Dendritic cell treated with granulocyte-macrophage colony-stimulating factor and Interleukin-4, amounts not matched to agents 40 ng/mL and 50 ng/mL, for 4 days (primary cell): Measurements from ENCODE around the gene E2F4.

Source experiments
- H3K27ac Mint-ChIP-seq: one replicate; pipeline ENCODE4 v1.8.0; 2022; ENCODE audit warnings: mild to moderate bottlenecking, mixed read lengths
- H3K27me3 Mint-ChIP-seq: one replicate; pipeline ENCODE4 v1.8.0; 2022; ENCODE audit warnings: mild to moderate bottlenecking, mixed read lengths
- H3K36me3 Mint-ChIP-seq: one replicate; pipeline ENCODE4 v1.8.0; 2022; ENCODE audit warnings: low read depth, mixed read lengths
- H3K4me1 Mint-ChIP-seq: one replicate; pipeline ENCODE4 v1.8.0; 2022; ENCODE audit warnings: low read depth, mixed read lengths
- H3K4me3 Mint-ChIP-seq: one replicate; pipeline ENCODE4 v1.8.0; 2022; ENCODE audit warnings: mild to moderate bottlenecking, moderate library complexity, mixed read lengths
- H3K9me3 Mint-ChIP-seq: one replicate; pipeline ENCODE4 v1.8.0; 2022; ENCODE audit warnings: mixed read lengths
- intact Hi-C: fragments of 100-400 bp; cut with micrococcal nuclease; formaldehyde crosslinking; loops from one replicate; pipeline ENCODE4 v1.15.0; 2022

Gene E2F4

GRCh38 chr16:67241008-67241900 is 49.3 kb downstream of the E2F4 start:
- intact Hi-C loops, result loop anchor here (5.0 kb wide), 1 partner anchor 44 kb away; the partner anchor contains the start of gene ELMO3
- Mint-ChIP-seq H3K36me3 (peaks cover 38% of the 10 kb centered on the region), H3K9me3 (no peaks in the 10 kb centered on the region), H3K4me1 (peaks cover 87% of the 10 kb centered on the region), H3K27me3 (no peaks in the 10 kb centered on the region), H3K4me3 (peak overlapping the region; percentile 40), H3K27ac (peak overlapping the region; percentile 85)

GRCh38 chr16:67242138-67242730 is 50.3 kb downstream of the E2F4 start:
- peaks cover 78% of the 10 kb centered on the region for H3K4me1 Mint-ChIP-seq
- H3K27ac Mint-ChIP-seq, result peak overlapping the region; percentile 85
- H3K27me3 Mint-ChIP-seq, result no peaks in the 10 kb centered on the region
- intact Hi-C loops, result loop anchor here (5.0 kb wide), 1 partner anchor 45 kb away; the partner anchor contains the start of gene ELMO3
- peaks cover 37% of the 10 kb centered on the region for H3K36me3 Mint-ChIP-seq
- peak overlapping the region; percentile 23 for H3K4me3 Mint-ChIP-seq
- H3K9me3 Mint-ChIP-seq, result no peaks in the 10 kb centered on the region

GRCh38 chr16:67243481-67243880 is 51.5 kb downstream of the E2F4 start:
- peak overlapping the region; percentile 89 for H3K4me3 Mint-ChIP-seq
- peaks cover 10% of the 10 kb centered on the region for H3K27me3 Mint-ChIP-seq
- peaks cover 26% of the 10 kb centered on the region for H3K36me3 Mint-ChIP-seq
- H3K9me3 Mint-ChIP-seq, result no peaks in the 10 kb centered on the region
- peaks cover 79% of the 10 kb centered on the region for H3K4me1 Mint-ChIP-seq
- peak overlapping the region; percentile 88 for H3K27ac Mint-ChIP-seq
- intact Hi-C loops, result loop anchor here (5.0 kb wide), 1 partner anchor 46 kb away; the partner anchor contains the start of gene ELMO3

GRCh38 chr16:67244387-67245185 is 52.6 kb downstream of the E2F4 start:
- Mint-ChIP-seq H3K9me3 (no peaks in the 10 kb centered on the region), H3K36me3 (peaks cover 15% of the 10 kb centered on the region), H3K27me3 (peaks cover 20% of the 10 kb centered on the region), H3K27ac (peak overlapping the region; percentile 88), H3K4me3 (peak overlapping the region; percentile 89), H3K4me1 (peaks cover 80% of the 10 kb centered on the region)
- intact Hi-C loops, result loop anchor here (5.0 kb wide), 1 partner anchor 47 kb away; the partner anchor contains the start of gene ELMO3

- peak overlapping the region; percentile 89 for H3K4me3 Mint-ChIP-seq
- peaks cover 26% of the 10 kb centered on the region for H3K27me3 Mint-ChIP-seq
These were observed 53.2 kb downstream of the E2F4 start for GRCh38 chr16:67245186-67245585.

GRCh38 chr16:67245674-67246080 is 53.7 kb downstream of the E2F4 start:
- intact Hi-C loops, result no loop called here
- no peaks in the 10 kb centered on the region for H3K9me3 Mint-ChIP-seq
- H3K27ac Mint-ChIP-seq, result peak overlapping the region; percentile 88

More at GRCh38 chr16:67245186-67245585, 53.2 kb downstream of the E2F4 start:
- H3K9me3 Mint-ChIP-seq, result no peaks in the 10 kb centered on the region
- H3K36me3 Mint-ChIP-seq, result peaks cover 10% of the 10 kb centered on the region
- intact Hi-C loops, result no loop called here
- peaks cover 80% of the 10 kb centered on the region for H3K4me1 Mint-ChIP-seq
- peak overlapping the region; percentile 88 for H3K27ac Mint-ChIP-seq

GRCh38 chr16:67246081-67246755 is 54.3 kb downstream of the E2F4 start:
- Mint-ChIP-seq H3K27ac (peak overlapping the region; percentile 88), H3K27me3 (peaks cover 33% of the 10 kb centered on the region), H3K4me1 (peaks cover 72% of the 10 kb centered on the region), H3K4me3 (peak overlapping the region; percentile 89), H3K36me3 (peaks cover 10% of the 10 kb centered on the region), H3K9me3 (no peaks in the 10 kb centered on the region)
- intact Hi-C loops, result no loop called here

More at GRCh38 chr16:67245674-67246080, 53.7 kb downstream of the E2F4 start:
- Mint-ChIP-seq H3K4me3 (peak overlapping the region; percentile 89), H3K36me3 (peaks cover 10% of the 10 kb centered on the region), H3K27me3 (peaks cover 31% of the 10 kb centered on the region), H3K4me1 (peaks cover 78% of the 10 kb centered on the region)

GRCh38 chr16:67246756-67247191 is 54.8 kb downstream of the E2F4 start:
- intact Hi-C loops, result loop anchor here (1.0 kb wide), 1 partner anchor 20 kb away; no protein-coding TSS in a partner anchor
- Mint-ChIP-seq H3K4me3 (peak overlapping the region; percentile 89), H3K27me3 (peaks cover 38% of the 10 kb centered on the region), H3K9me3 (no peaks in the 10 kb centered on the region), H3K4me1 (peaks cover 67% of the 10 kb centered on the region), H3K36me3 (peaks cover 10% of the 10 kb centered on the region), H3K27ac (peak overlapping the region; percentile 88)

GRCh38 chr16:67247192-67248072 is 55.5 kb downstream of the E2F4 start, which contains the start of gene FHOD1:
Gene FHOD1, minus strand, starts transcription at chr16:67247481. Its CDS starts 71 bp downstream, at chr16:67247410.
- Mint-ChIP-seq H3K27ac (peak within 1 kb of the TSS; percentile 88), H3K36me3 (peaks cover 10% of the 10 kb centered on the region), H3K9me3 (no peaks in the 10 kb centered on the region), H3K27me3 (peaks cover 38% of the 10 kb centered on the region), H3K4me1 (peaks cover 60% of the 10 kb centered on the region), H3K4me3 (peak within 1 kb of the TSS; percentile 89)
- intact Hi-C loops, result loop anchor here (1.0 kb wide), 1 partner anchor 21 kb away; no protein-coding TSS in a partner anchor

- Mint-ChIP-seq H3K27ac (peak overlapping the region; percentile 88), H3K36me3 (peaks cover 10% of the 10 kb centered on the region), H3K4me1 (peaks cover 55% of the 10 kb centered on the region), H3K9me3 (no peaks in the 10 kb centered on the region), H3K27me3 (peaks cover 38% of the 10 kb centered on the region), H3K4me3 (peak overlapping the region; percentile 89)
- intact Hi-C loops, result no loop called here
These were observed 56.1 kb downstream of the E2F4 start for GRCh38 chr16:67248073-67248400.
